Mucosa of descending colon (tissue), 3 donors: ENCODE results near the gene SREBF2. TPM values are rescaled to one million over a fixed set of nuclear protein-coding genes. Genes with fewer than 3 reads are reported as not detected.
"Not testable (repeated sequence)": the region's sequence is repeated elsewhere in the genome, so short reads cannot be mapped to it uniquely, and the experiment has no call there.

Experiments
- ATAC-seq: fragments of 200-7000 bp; cut with Tn5 transposase; one replicate; pipeline ENCODE4 v1.9.1; 2020; ENCODE audit warnings: mild to moderate bottlenecking, moderate library complexity
- DNase-seq, 3 donors: peaks; one replicate each; pipeline ENCODE4 v3.0.0-alpha.2; 2020
- H3K36me3 ChIP-seq: fragments of 200-600 bp; one replicate; pipeline ENCODE4 v1.8.0; 2021; ENCODE audit warnings: low read depth, mild to moderate bottlenecking
- H3K4me1 ChIP-seq: fragments of 200-600 bp; one replicate; pipeline ENCODE4 v1.8.0; 2021; ENCODE audit warnings: low read depth, mild to moderate bottlenecking
- H3K4me3 ChIP-seq: fragments of 200-600 bp; one replicate; pipeline ENCODE4 v1.8.0; 2021; ENCODE audit warnings: mild to moderate bottlenecking
- H3K9me3 ChIP-seq: fragments of 200-600 bp; one replicate; pipeline ENCODE4 v1.8.0; 2021; ENCODE audit warnings: mild to moderate bottlenecking
- intact Hi-C, 2 donors: fragments of 100-400 bp; cut with DNase I in 1 of 2; cut with micrococcal nuclease in 1 of 2; formaldehyde crosslinking; loops; one replicate each; pipeline versions ENCODE4 v1.11.0 to v1.11.1; 2022; cut with DNase I, micrococcal nuclease
- total RNA-seq, 3 donors: library from RNA; stranded (reverse); fragmentation: NEBNext Ultra II Directional in 2 of 3; extraction: Animal tissue kit (Norgen Biotek cat#: 25700) in 2 of 3; gene quantifications; one replicate each; pipeline versions ENCODE4 v1.2.1 to v1.2.4, GENCODE V29; 2021 to 2023
- TF ChIP-seq, protein P1 (sequence below): fragments of 200-600 bp; IDR thresholded peaks from one replicate; pipeline ENCODE4 v1.8.0; 2022; ENCODE audit warnings: antibody characterized with exemption, mild to moderate bottlenecking
- donor health status: DM: no; HTN: no; CAD: no; lungs with moderate emphysema.
- donor health status: DM: no; HTN: no; CAD: no.
- donor health status: DM: no; HTN: yes; CAD: no.

The SREBF2 gene
- total RNA-seq, 3 donors from 2014 or later = 139 to 254 (median 169) TPM

DNA sequence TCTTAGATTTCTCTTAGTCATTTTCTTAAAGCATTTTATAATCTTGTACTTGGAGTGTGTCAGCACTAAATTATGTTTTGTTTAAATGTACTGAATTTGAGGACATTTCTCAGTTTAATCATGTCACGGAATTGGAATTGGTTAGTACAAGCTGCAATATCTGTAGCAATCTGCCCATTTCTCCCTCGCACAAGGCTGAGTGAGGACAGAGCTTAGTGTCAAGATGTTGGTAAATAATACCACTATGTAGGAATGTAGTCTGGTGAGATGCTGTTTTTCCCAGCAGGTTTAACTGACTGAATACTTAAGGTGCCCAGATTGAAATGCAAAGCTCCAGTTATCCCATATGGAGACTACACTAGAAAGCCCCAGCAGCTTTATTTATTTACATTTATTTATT, 30.6 kb downstream of the SREBF2 start:
- ATAC-seq (no peak), DNase-seq (no peak)
- peaks cover 14% of the 10 kb centered on the region for H3K4me1 ChIP-seq
- intact Hi-C loops = no loop called here
- H3K9me3 ChIP-seq = no peaks in the 10 kb centered on the region
- no peaks in the 10 kb centered on the region for H3K36me3 ChIP-seq
- no peak overlapping the region for H3K4me3 ChIP-seq
- TF ChIP-seq, protein P1, sequence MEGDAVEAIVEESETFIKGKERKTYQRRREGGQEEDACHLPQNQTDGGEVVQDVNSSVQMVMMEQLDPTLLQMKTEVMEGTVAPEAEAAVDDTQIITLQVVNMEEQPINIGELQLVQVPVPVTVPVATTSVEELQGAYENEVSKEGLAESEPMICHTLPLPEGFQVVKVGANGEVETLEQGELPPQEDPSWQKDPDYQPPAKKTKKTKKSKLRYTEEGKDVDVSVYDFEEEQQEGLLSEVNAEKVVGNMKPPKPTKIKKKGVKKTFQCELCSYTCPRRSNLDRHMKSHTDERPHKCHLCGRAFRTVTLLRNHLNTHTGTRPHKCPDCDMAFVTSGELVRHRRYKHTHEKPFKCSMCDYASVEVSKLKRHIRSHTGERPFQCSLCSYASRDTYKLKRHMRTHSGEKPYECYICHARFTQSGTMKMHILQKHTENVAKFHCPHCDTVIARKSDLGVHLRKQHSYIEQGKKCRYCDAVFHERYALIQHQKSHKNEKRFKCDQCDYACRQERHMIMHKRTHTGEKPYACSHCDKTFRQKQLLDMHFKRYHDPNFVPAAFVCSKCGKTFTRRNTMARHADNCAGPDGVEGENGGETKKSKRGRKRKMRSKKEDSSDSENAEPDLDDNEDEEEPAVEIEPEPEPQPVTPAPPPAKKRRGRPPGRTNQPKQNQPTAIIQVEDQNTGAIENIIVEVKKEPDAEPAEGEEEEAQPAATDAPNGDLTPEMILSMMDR = no peak

DNA sequence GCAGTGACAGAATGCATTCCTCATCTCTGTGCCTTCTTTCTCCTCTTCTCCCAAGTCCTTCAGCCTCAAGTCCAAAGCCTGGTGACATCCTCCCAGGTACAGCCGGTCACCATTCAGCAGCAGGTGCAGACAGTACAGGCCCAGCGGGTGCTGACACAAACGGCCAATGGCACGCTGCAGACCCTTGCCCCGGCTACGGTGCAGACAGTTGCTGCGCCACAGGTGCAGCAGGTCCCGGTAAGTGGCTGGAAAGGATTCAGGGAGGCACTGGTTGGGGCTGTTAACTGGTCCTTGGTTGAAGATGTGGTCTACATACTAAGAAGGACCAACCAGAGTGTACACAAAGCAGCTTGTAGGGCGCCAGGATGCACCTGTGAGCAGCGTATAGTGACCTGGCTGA, 35.7 kb downstream of the SREBF2 start:
- TF ChIP-seq, protein P1 = no peak
- no peak for DNase-seq
- no peak for ATAC-seq
- Histone ChIP-seq H3K9me3 (no peaks in the 10 kb centered on the region), H3K4me3 (no peak overlapping the region), H3K36me3 (peaks cover 16% of the 10 kb centered on the region), H3K4me1 (no peaks in the 10 kb centered on the region)
- intact Hi-C loops = no loop called here

- H3K36me3 ChIP-seq = peaks cover 16% of the 10 kb centered on the region
- H3K4me3 ChIP-seq, DNase-seq, ATAC-seq, H3K4me1 ChIP-seq, H3K9me3 ChIP-seq, intact Hi-C loops: not testable (repeated sequence)
Measured at GRCh38 chr22:41870081-41870480, 37.2 kb downstream of the SREBF2 start.

- no peak for ATAC-seq
- Histone ChIP-seq H3K4me1 (no peaks in the 10 kb centered on the region), H3K9me3 (no peaks in the 10 kb centered on the region), H3K36me3 (peaks cover 16% of the 10 kb centered on the region), H3K4me3 (no peak overlapping the region)
- TF ChIP-seq, protein P1 = no peak
- intact Hi-C loops = no loop called here
- no peak for DNase-seq
Measured at GRCh38 chr22:41870786-41871185, 37.9 kb downstream of the SREBF2 start.

DNA sequence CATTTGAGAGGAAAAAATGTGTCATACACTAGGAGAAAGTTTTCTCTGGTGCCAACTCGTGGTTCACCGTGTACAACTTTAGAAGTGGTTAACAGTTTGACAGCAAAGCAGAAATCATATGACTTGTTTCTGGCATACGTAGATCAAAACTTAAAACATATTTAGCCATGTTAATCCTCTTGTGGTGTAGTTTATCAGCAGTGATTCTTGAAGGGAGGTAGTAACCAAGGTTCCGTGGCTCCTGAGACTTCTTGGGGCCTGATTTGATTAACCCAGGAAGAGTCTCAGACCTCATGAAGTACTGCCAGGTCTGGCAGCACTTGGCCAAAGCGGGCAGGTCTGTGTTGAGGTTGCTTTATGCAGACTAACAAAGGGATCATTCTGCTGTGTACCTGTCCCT, 40.5 kb downstream of the SREBF2 start:
- peak; percentile 24 for ATAC-seq
- no peaks in the 10 kb centered on the region for H3K4me1 ChIP-seq

DNA sequence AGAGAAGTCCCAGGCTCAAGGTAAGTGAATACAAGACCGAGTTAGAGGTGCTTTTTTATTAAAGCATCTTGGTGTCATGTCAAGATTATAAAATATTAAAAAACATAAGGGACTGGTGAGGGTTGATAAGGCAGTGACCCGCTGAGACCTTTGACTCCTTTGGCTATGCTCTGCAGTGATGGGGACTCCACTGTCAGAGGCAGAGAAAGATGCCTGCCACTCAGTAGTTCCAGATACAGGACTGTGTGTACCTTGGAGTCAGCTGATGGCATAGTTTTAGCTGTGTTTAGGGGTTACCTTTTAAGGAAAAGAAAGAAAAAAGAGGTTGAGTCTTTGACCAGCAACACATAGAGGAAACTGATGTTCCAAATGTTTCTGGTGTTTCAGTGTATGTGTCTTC, 41.2 kb downstream of the SREBF2 start:
- ATAC-seq (no peak), DNase-seq (no peak)
- Histone ChIP-seq H3K9me3 (no peaks in the 10 kb centered on the region), H3K36me3 (peaks cover 24% of the 10 kb centered on the region), H3K4me1 (no peaks in the 10 kb centered on the region), H3K4me3 (no peak overlapping the region)
- TF ChIP-seq, protein P1 = no peak
- intact Hi-C loops = no loop called here

More for the DNA sequence above, 40.5 kb downstream of the SREBF2 start:
- DNase-seq = no peak
- Histone ChIP-seq H3K9me3 (no peaks in the 10 kb centered on the region), H3K36me3 (peaks cover 24% of the 10 kb centered on the region), H3K4me3 (no peak overlapping the region)
- intact Hi-C loops = no loop called here
- TF ChIP-seq, protein P1 = no peak
